GM18520 (cell line): ENCODE data around the gene TCF7.
A peak's percentile ranks its signal among the peaks of the same experiment; 100 is the strongest.
"Not testable (repeated sequence)": the region's sequence is repeated elsewhere in the genome, so short reads cannot be mapped to it uniquely, and the experiment has no call there.

Experiments used
- ATAC-seq: cut with Tn5 transposase; IDR thresholded peaks from one replicate; pipeline ENCODE4 v1.9.1; 2021; ENCODE audit not compliant: unreplicated experiment

Gene TCF7

DNA sequence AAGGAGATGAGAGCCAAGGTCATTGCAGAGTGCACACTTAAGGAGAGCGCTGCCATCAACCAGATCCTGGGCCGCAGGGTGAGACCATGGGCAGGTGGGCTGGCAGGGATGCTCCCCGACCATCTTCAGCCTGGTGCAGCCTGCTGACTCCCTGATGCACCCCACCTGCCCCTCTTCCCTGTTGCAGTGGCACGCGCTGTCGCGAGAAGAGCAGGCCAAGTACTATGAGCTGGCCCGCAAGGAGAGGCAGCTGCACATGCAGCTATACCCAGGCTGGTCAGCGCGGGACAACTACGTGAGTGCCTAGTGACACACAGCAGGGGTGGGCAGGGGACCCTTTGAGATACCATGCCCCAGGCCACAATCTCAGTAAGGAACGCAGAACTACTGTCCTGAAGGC lies 28.3 kb downstream of the TCF7 start:
- ATAC-seq: no peak

DNA sequence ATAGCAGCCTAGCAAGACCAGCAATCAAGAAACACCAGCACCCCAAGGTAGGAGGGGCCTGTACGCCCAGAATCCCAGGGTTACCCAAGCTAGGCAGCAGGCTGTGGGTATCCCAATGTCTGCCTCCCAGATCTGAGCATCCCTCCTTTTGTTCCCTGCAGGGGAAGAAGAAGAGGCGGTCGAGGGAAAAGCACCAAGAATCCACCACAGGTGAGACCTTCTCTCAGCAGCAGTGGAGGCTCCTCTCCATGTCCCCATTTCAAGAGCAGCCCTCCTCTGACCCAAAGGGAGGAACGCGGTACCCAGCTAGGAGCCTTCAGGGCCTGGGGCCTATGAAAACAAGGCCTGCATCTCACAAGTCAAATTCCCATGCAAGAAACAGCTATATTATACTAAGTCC lies 28.9 kb downstream of the TCF7 start:
- no peak for ATAC-seq

GRCh38 chr5:134143944-134144941 lies 29.8 kb downstream of the TCF7 start:
- ATAC-seq: no peak

DNA sequence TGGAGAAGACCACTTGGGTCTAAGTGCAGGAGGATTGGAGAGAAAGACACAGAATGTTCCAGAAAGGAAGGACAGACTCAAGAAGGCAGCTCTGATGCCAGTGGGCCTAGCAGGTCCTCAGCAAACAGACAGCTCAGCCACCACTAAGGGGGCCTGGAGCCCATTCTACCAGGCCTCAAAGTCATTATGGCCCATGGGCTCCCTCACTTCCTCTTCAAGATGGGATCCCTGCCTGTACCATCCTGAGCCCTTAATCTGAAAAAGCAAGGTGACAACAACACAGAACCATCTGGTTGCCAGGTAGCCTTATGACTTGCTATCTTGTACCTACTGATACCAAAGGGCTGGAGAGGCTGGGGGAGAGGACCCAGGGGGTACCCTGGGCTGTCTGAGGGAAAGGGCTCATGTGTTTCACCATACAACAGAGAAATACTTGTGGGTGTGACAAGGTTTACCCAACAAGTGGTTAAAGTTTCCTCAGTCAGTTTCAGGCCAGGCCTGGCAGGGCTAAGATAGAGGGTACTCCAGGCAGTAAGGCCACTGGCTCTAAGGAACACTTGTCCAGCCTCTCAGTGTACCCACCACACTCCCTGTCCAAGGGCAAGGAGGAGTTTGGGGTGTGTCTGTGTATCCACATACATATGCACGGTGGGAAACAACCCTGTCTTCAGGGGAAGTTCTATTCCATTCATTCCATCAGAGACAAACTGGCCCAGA lies 30.7 kb downstream of the TCF7 start:
- no peak for ATAC-seq

GRCh38 chr5:134145779-134146581 lies 31.5 kb downstream of the TCF7 start:
- ATAC-seq: peak; percentile 62

DNA sequence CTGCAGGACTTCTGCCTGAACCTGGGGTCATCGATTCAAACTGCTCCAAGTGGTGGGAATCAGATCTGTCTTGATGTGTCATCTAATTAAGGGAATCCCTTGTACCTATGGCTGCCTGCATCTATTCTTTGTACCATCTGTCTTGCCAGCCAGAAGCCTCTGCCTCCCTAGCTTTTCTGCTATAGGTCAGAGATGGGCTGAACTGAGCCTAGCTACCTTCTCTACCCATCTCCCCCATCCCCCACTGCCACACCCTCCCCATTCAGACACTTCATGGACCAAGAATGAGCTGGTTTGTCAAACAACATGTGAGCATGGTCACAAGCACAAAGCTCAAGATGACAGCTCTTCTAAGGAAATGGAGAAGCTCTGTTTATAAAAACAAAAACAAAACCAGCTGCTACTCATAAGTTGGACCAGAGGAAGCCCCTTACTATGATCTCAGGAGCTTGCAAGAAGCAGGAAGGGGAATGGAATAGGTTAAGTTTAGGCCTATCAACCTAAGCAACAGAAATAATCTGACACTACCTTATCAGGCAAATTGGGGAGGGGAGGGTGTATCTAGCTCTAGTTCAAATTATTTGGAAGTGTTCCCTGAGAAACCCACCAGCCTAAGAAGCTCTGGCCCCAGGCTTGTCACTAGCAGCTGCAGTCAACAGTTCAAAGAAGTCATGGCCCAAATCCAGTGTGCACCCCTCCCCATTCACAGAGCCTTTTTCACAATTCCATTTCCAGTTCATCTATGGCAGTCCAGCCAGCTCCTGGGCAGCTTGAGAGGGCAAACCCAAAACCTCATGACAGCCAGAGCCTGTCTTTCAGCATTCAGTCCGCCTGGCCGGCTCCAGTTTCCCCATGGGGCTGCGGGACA lies 32.4 kb downstream of the TCF7 start:
- ATAC-seq: no peak

GRCh38 chr5:134148316-134148715 lies 33.8 kb downstream of the TCF7 start:
- no peak for ATAC-seq

GRCh38 chr5:134148986-134149539 lies 34.6 kb downstream of the TCF7 start:
- no peak for ATAC-seq

DNA sequence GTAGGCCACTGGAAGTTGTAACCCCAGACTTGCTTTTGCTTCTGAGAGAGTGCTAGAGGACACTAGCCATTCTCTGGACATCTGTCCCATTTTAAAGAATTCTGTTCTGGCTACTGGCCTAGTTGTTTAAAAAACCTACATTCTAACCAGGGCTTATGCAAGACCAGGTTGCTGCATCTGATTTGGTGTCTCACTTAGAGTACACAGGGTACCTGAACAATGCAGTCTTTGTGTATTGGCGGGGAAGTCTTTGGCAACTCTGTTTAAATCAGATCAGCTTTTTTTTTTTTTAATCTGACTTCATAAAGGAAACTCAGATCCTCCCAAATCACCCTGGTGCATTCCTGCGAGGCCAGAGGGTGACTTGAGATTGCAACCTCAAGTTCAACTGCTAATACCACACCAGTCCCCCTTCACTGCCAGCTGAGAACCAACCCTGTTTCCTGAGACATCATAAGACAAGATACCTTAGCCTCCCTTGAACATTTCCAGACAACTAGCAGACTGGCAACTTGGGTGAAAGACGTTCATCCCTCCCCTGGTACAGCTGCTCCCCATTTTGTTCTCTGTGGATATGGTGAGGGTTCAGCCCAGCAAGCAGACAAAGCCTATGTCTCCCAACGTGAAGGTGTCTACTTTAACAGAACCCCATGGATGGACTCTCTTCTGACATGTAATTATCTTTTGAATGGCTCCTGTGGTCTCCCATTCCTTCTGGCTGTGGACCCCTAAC lies 35.3 kb downstream of the TCF7 start:
- ATAC-seq: no peak

- no peak for ATAC-seq
Measured at GRCh38 chr5:134151723-134152122, 37.2 kb downstream of the TCF7 start.

- ATAC-seq: not testable (repeated sequence)
Measured at GRCh38 chr5:134152173-134152832, 37.8 kb downstream of the TCF7 start.

GRCh38 chr5:134153241-134153640 lies 38.8 kb downstream of the TCF7 start:
- no peak for ATAC-seq

DNA sequence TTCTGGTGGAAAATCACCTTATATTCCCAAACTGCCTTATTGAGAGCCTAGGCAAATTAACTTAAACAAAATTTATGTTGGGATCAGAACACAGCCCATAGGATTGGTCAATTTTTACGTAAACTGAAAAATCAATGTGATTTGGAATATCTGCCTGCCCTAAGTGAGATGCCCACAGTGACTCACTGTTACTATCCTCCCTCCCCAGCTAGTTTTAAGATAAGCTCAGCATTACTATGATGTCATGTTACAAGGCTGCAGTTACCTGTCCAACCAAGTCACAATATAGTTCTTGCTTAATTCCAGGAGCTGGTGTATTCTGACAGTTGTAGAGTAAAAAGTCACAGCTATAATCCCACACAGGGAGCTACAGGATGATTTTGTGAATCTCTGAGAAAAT lies 39.2 kb downstream of the TCF7 start:
- ATAC-seq: no peak

- no peak for ATAC-seq
Measured at GRCh38 chr5:134161513-134162395, 47.3 kb downstream of the TCF7 start.

- ATAC-seq: no peak
Measured at GRCh38 chr5:134162592-134162991, 48.1 kb downstream of the TCF7 start.

DNA sequence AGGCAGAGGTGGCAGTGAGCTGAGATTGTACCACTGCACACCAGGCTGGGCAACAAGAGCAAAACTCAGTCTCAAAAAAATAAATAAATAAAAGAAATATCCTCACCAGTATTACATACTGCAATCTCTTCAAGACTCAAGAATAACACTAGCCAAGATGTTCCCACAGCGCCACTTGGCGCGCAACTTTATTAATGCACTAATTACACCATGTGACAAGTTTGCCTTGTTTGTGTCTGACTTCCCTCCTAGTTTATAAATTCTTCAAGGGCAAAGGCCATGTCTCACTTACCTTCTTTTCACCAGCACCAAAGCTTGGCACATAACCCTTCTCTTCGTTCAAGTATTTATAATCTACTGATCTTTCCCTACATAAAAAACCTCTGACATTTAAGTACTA lies 57.5 kb downstream of the TCF7 start:
- no peak for ATAC-seq

- ATAC-seq: no peak
Measured at GRCh38 chr5:134174841-134175839, 60.7 kb downstream of the TCF7 start.
